GM19035 (cell line): ENCODE data around the gene VWA5B2.

ENCODE experiments used
- ATAC-seq: cut with Tn5 transposase; IDR thresholded peaks from one replicate; pipeline ENCODE4 v1.9.1; 2021; ENCODE audit not compliant: unreplicated experiment

The VWA5B2 gene

GRCh38 chr3:184222521-184222920 lies 6.9 kb upstream of the VWA5B2 start:
- no peak for ATAC-seq

- no peak for ATAC-seq
Measured at GRCh38 chr3:184223946-184224345, 5.4 kb upstream of the VWA5B2 start.

GRCh38 chr3:184227481-184227935 lies 1.9 kb upstream of the VWA5B2 start:
- no peak for ATAC-seq

GRCh38 chr3:184228376-184229137 lies 828 bp upstream of the VWA5B2 start:
- no peak for ATAC-seq

- ATAC-seq: no peak
Measured at GRCh38 chr3:184230081-184230602, 757 bp downstream of the VWA5B2 start.

GRCh38 chr3:184230603-184231528 lies 1.5 kb downstream of the VWA5B2 start:
- ATAC-seq: no peak

GRCh38 chr3:184231671-184232070 lies 2.3 kb downstream of the VWA5B2 start:
- ATAC-seq: no peak

- no peak for ATAC-seq
Measured at GRCh38 chr3:184233127-184233843, 3.9 kb downstream of the VWA5B2 start.

- no peak for ATAC-seq
Measured at GRCh38 chr3:184234224-184234623, 4.8 kb downstream of the VWA5B2 start.

GRCh38 chr3:184234671-184235380 lies 5.4 kb downstream of the VWA5B2 start:
- no peak for ATAC-seq

GRCh38 chr3:184235381-184236032 lies 6.1 kb downstream of the VWA5B2 start:
- ATAC-seq: no peak

GRCh38 chr3:184236033-184236410 lies 6.6 kb downstream of the VWA5B2 start:
- ATAC-seq: no peak

GRCh38 chr3:184236636-184237035 lies 7.3 kb downstream of the VWA5B2 start:
- ATAC-seq: no peak

- ATAC-seq: no peak
Measured at GRCh38 chr3:184237211-184237610, 7.8 kb downstream of the VWA5B2 start.

GRCh38 chr3:184237807-184238206 lies 8.4 kb downstream of the VWA5B2 start:
- no peak for ATAC-seq

GRCh38 chr3:184238246-184238818 lies 8.9 kb downstream of the VWA5B2 start:
- no peak for ATAC-seq

GRCh38 chr3:184239221-184239620 lies 9.8 kb downstream of the VWA5B2 start:
- no peak for ATAC-seq

GRCh38 chr3:184239708-184240107 lies 10.3 kb downstream of the VWA5B2 start:
- no peak for ATAC-seq

- ATAC-seq: no peak
Measured at GRCh38 chr3:184240384-184241140, 11.2 kb downstream of the VWA5B2 start.
